HG02588 (cell line): ENCODE measurements around the gene FOXJ1.
A peak's percentile ranks its signal among the peaks of the same experiment; 100 is the strongest.
"Not testable (repeated sequence)": the region's sequence is repeated elsewhere in the genome, so short reads cannot be mapped to it uniquely, and the experiment has no call there.

Source experiments
- ATAC-seq: cut with Tn5 transposase; IDR thresholded peaks from one replicate; pipeline ENCODE4 v1.9.1; 2021; ENCODE audit warnings: mild to moderate bottlenecking, moderate library complexity; ENCODE audit not compliant: unreplicated experiment

FOXJ1 gene

GRCh38 chr17:76141212-76142038, at the start of gene FOXJ1:
TSS of gene FOXJ1 (minus strand) at chr17:76141245. CDS start at chr17:76140395, 850 bp downstream.
- ATAC-seq = peak; percentile 66

DNA sequence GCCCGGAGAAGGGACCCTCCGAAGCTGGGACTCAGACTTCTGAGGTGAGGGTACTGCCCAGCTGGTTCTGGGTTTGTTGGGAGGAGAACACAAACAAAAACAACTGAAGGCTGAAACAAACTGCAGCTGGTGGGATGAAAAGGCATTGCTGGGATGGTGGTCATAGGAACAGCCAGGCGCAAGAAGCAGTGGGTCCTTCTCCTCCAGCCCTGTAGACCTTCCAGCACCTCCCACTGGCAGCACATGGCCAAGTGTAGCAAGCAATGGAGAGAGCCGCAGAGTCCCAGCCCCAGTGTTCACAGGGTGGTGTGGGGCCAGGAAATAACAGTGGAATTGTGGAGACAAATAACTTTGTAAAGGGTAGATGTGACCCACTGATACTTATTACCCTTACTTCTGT, 48.7 kb upstream of the FOXJ1 start:
- ATAC-seq = no peak

DNA sequence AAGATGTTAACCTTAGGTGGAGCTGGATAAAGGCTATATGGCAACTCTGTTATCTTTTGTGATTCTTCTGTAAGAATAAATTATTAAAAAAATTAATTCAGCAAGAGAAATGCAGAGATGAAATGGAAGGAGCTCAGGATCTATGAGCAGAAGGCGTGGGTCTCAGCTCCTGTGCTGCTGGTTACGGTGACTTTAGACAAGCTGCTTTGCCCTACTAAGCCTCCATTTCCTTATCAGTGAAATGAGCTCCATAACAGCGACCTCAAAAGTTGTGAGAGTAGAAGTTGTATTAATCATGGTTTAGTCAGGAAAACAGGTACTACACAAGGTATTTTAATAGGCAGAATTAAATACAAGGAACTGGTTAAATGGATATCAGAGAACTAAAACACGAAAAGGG, 48.2 kb upstream of the FOXJ1 start:
- ATAC-seq = no peak

- ATAC-seq = no peak
Observed at GRCh38 chr17:76188213-76189016, 47.4 kb upstream of the FOXJ1 start.

- ATAC-seq = not testable (repeated sequence)
Observed at GRCh38 chr17:76186774-76187173, 45.7 kb upstream of the FOXJ1 start.

GRCh38 chr17:76184290-76184689, 43.2 kb upstream of the FOXJ1 start:
- no peak for ATAC-seq

- ATAC-seq = no peak
Observed at GRCh38 chr17:76182016-76182764, 41.1 kb upstream of the FOXJ1 start.

GRCh38 chr17:76179496-76180467, 38.7 kb upstream of the FOXJ1 start:
- ATAC-seq = no peak

GRCh38 chr17:76178124-76178523, 37.1 kb upstream of the FOXJ1 start:
- no peak for ATAC-seq

GRCh38 chr17:76176701-76177574, 35.9 kb upstream of the FOXJ1 start:
- no peak for ATAC-seq

- ATAC-seq = no peak
Observed at GRCh38 chr17:76174037-76174436, 33.0 kb upstream of the FOXJ1 start.

GRCh38 chr17:76173474-76173873, 32.4 kb upstream of the FOXJ1 start:
- no peak for ATAC-seq

- ATAC-seq = no peak
Observed at GRCh38 chr17:76171706-76172105, 30.7 kb upstream of the FOXJ1 start.

DNA sequence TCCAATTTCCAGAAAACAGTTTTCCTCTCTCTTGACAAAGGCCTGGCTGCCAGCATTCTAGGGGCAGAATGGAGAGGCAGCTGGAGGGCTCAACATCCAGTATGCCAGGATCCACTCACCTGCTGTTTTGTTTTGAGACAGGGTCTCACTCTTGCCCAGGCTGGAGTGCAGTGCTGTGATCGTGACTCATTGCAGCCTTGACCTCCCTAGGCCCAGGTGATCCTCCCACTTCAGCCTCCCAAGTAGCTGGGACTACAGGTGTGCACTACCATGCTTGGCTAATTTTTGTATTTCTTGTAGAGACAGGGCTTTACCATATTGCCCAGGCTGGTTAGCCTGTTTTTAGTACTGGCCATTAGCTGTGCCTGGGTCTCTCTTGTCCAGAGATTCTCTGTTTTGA, 29.1 kb upstream of the FOXJ1 start:
- no peak for ATAC-seq

- no peak for ATAC-seq
Observed at GRCh38 chr17:76166906-76167305, 25.9 kb upstream of the FOXJ1 start.

DNA sequence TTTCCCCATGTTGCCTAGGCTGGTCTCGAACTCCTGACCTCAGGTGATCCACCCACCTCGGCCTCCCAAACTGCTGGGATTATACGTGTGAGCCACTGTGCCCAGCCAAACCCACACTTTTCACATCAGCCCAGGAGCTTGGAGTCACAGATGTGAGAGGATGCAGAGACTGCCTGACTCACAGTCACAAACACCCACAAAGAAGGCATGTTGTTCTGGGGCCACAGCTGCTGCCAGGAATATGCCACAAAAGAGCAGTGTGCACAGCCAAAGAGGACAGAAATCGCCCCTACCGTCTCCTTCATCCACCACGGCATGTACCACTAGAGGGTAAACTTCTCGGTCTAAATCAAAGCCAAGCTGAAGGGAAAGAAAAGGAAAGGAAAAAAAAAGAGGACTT, 25.1 kb upstream of the FOXJ1 start:
- no peak for ATAC-seq

- no peak for ATAC-seq
Observed at GRCh38 chr17:76164331-76164730, 23.3 kb upstream of the FOXJ1 start.

GRCh38 chr17:76163919-76164318, 22.9 kb upstream of the FOXJ1 start:
- no peak for ATAC-seq

GRCh38 chr17:76161619-76162266, 20.7 kb upstream of the FOXJ1 start:
- ATAC-seq = no peak
